Type B pancreatic cell (in vitro differentiated cells): ENCODE data around the gene PRND. TPM values are rescaled to one million over a fixed set of nuclear protein-coding genes. Genes with fewer than 3 reads are reported as not detected.

Source experiments
- DNase-seq: peaks from one replicate; pipeline ENCODE4 v3.0.0; 2021; ENCODE audit warnings: mixed read lengths; ENCODE audit not compliant: unreplicated experiment; ENCODE audit errors: extremely low spot score
- H3K27ac Mint-ChIP-seq: 2 replicates; pipeline ENCODE4 v1.8.0; 2021; ENCODE audit warnings: mild to moderate bottlenecking, mixed read lengths
- H3K27me3 Mint-ChIP-seq: 2 replicates; pipeline ENCODE4 v1.8.0; 2021; ENCODE audit warnings: mixed read lengths
- H3K36me3 Mint-ChIP-seq: 2 replicates; pipeline ENCODE4 v1.8.0; 2021; ENCODE audit warnings: mixed read lengths
- H3K4me1 Mint-ChIP-seq: one replicate; pipeline ENCODE4 v1.8.0; 2021; ENCODE audit warnings: mixed read lengths; ENCODE audit not compliant: unreplicated experiment
- H3K4me3 Mint-ChIP-seq: 2 replicates; pipeline ENCODE4 v1.8.0; 2021; ENCODE audit warnings: mild to moderate bottlenecking, mixed read lengths
- H3K9me3 Mint-ChIP-seq: 2 replicates; pipeline ENCODE4 v1.8.0; 2021; ENCODE audit warnings: mixed read lengths
- CTCF ChIP-seq: fragments of 200-600 bp; sonication (generic); conservative IDR thresholded peaks from 2 replicates; pipeline ENCODE4 v1.5.0; 2021; ENCODE audit warnings: antibody characterized with exemption, mild to moderate bottlenecking
- total RNA-seq: library from RNA; stranded (reverse); gene quantifications from 2 replicates; pipeline ENCODE4 v1.2.1, GENCODE V29; 2021; ENCODE audit warnings: low replicate concordance

Gene PRND
- total RNA-seq, 1 donor from 2014 or later: 0.48 TPM

- Mint-ChIP-seq H3K4me3 (no peak overlapping the region), H3K27me3 (peaks cover 6% of the 10 kb centered on the region), H3K27ac (no peak overlapping the region), H3K9me3 (peaks cover 4% of the 10 kb centered on the region), H3K4me1 (no peaks in the 10 kb centered on the region), H3K36me3 (no peaks in the 10 kb centered on the region)
- TF ChIP-seq CTCF: no peak
- no peak for DNase-seq
Observed at GRCh38 chr20:4774207-4774606, 52.5 kb downstream of the PRND start.

- H3K9me3 Mint-ChIP-seq: no peaks in the 10 kb centered on the region
- no peak for TF ChIP-seq CTCF
- DNase-seq: no peak
- H3K36me3 Mint-ChIP-seq: no peaks in the 10 kb centered on the region
- H3K4me1 Mint-ChIP-seq: no peaks in the 10 kb centered on the region
- H3K27ac Mint-ChIP-seq: no peak overlapping the region
- no peaks in the 10 kb centered on the region for H3K27me3 Mint-ChIP-seq
- no peak overlapping the region for H3K4me3 Mint-ChIP-seq
Observed at GRCh38 chr20:4775322-4776078, 53.8 kb downstream of the PRND start.

- Mint-ChIP-seq H3K27me3 (no peaks in the 10 kb centered on the region), H3K4me1 (no peaks in the 10 kb centered on the region), H3K4me3 (no peak overlapping the region), H3K27ac (no peak overlapping the region), H3K9me3 (no peaks in the 10 kb centered on the region), H3K36me3 (peaks cover 3% of the 10 kb centered on the region)
- DNase-seq: no peak
- no peak for TF ChIP-seq CTCF
Observed at GRCh38 chr20:4776079-4776630, 54.4 kb downstream of the PRND start.

Other genes starting within 250 kb of the PRND start
- gene PRNP, start 35.5 kb upstream of the PRND start, total RNA-seq: 32.7 and 34.0 TPM in 2 replicates
- gene RASSF2, start 101.7 kb downstream of the PRND start, total RNA-seq: 11.7 and 37.9 TPM in 2 replicates